Chondrocyte (in vitro differentiated cells): ENCODE data around the gene KIAA0513. TPM values are rescaled to one million over a fixed set of nuclear protein-coding genes. Genes with fewer than 3 reads are reported as not detected.

ENCODE experiments used
- DNase-seq: peaks from one replicate; pipeline ENCODE4 v3.0.0; 2021; ENCODE audit warnings: mixed read lengths, low spot score
- H3K27ac Mint-ChIP-seq: one replicate; pipeline ENCODE4 v1.8.0; 2021; ENCODE audit warnings: mild to moderate bottlenecking, moderate library complexity, mixed read lengths; ENCODE audit not compliant: unreplicated experiment
- H3K27me3 Mint-ChIP-seq: 2 replicates; pipeline ENCODE4 v1.8.0; 2021; ENCODE audit warnings: low read depth, mixed read lengths
- H3K36me3 Mint-ChIP-seq: 2 replicates; pipeline ENCODE4 v1.8.0; 2021; ENCODE audit warnings: low read depth, mixed read lengths
- H3K4me1 Mint-ChIP-seq: 2 replicates; pipeline ENCODE4 v1.8.0; 2021; ENCODE audit warnings: low read depth, mild to moderate bottlenecking, mixed read lengths
- H3K4me3 Mint-ChIP-seq: one replicate; pipeline ENCODE4 v1.8.0; 2021; ENCODE audit warnings: mild to moderate bottlenecking, moderate library complexity, mixed read lengths; ENCODE audit not compliant: unreplicated experiment
- H3K9me3 Mint-ChIP-seq: 2 replicates; pipeline ENCODE4 v1.8.0; 2021; ENCODE audit warnings: low read depth, mixed read lengths
- total RNA-seq: library from RNA; stranded (reverse); gene quantifications from 3 replicates; pipeline ENCODE4 v1.2.1, GENCODE V29; 2021
- TF ChIP-seq, protein P1 (sequence below): fragments of 200-600 bp; sonication (generic); IDR thresholded peaks from 2 replicates; pipeline ENCODE4 v1.5.0; 2021; ENCODE audit warnings: antibody characterized with exemption, mild to moderate bottlenecking, moderate library complexity

KIAA0513 gene
- total RNA-seq, 1 donor from 2014 or later = 11.6 TPM

DNA sequence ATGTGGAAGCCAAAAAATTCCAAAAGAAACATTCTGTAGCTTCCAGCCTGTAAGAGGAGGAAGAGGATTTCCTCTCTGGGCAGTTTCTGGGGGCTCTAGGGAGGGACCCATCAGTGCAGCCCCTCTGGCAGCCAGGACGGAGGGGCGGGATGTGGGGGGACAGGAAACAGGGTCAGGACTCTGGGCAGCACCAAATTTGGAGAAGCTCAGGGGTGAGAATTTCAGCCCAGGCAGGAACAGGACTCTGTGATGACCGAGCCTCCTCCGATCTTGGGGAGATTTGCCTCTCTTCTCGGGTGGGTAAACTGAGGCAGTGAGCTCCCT, 103.1 kb downstream of the KIAA0513 start:
- no peak for DNase-seq
- TF ChIP-seq, protein P1, sequence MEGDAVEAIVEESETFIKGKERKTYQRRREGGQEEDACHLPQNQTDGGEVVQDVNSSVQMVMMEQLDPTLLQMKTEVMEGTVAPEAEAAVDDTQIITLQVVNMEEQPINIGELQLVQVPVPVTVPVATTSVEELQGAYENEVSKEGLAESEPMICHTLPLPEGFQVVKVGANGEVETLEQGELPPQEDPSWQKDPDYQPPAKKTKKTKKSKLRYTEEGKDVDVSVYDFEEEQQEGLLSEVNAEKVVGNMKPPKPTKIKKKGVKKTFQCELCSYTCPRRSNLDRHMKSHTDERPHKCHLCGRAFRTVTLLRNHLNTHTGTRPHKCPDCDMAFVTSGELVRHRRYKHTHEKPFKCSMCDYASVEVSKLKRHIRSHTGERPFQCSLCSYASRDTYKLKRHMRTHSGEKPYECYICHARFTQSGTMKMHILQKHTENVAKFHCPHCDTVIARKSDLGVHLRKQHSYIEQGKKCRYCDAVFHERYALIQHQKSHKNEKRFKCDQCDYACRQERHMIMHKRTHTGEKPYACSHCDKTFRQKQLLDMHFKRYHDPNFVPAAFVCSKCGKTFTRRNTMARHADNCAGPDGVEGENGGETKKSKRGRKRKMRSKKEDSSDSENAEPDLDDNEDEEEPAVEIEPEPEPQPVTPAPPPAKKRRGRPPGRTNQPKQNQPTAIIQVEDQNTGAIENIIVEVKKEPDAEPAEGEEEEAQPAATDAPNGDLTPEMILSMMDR = no peak
- Mint-ChIP-seq H3K9me3 (no peaks in the 10 kb centered on the region), H3K4me3 (no peak overlapping the region), H3K27ac (peak overlapping the region; percentile 10), H3K4me1 (peaks cover 30% of the 10 kb centered on the region), H3K27me3 (no peaks in the 10 kb centered on the region), H3K36me3 (no peaks in the 10 kb centered on the region)

DNA sequence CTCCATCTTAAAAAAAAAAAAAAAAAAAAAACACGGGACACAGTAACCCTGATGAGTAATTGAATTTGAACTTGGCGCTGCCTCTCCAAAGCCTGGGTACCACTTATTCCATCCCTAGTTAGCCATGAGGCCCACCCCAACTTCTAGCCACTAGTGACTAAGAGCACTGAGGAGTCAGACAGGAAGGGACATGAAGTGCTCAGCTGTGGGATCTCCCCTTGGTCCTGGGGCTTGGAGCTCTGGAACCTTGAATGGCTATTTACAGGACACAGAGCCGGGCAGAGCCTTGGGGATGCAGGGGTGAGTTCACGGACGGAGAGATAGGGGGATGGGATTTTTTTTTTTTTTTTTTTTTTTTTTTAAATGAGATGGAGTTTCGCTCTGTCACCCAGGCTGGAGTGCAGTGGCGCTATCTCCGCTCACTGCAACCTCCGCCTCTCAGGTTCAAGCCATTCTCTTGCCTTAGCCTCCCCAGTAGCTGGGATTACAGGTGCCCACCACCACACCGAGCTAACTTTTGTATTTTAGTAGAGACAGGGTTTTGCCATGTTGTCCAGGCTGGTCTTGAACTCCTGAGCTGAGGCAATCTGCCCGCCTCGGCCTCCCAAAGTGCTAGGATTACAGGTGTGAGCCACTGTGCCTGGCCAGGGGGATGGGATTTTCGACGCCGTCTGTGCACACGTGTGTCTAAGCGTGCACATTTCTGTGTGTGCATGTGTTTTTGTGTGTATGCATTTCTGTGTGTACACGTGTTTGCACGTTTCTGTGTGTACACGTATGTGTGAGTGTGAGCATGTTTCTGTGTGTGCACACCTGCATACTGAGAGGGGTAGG, 105.1 kb downstream of the KIAA0513 start:
- H3K27me3 Mint-ChIP-seq = peaks cover 2% of the 10 kb centered on the region
- no peaks in the 10 kb centered on the region for H3K36me3 Mint-ChIP-seq
- no peak overlapping the region for H3K27ac Mint-ChIP-seq
- DNase-seq = no peak
- TF ChIP-seq, protein P1 = no peak
- no peaks in the 10 kb centered on the region for H3K9me3 Mint-ChIP-seq
- H3K4me1 Mint-ChIP-seq = peaks cover 27% of the 10 kb centered on the region
- H3K4me3 Mint-ChIP-seq = no peak overlapping the region

DNA sequence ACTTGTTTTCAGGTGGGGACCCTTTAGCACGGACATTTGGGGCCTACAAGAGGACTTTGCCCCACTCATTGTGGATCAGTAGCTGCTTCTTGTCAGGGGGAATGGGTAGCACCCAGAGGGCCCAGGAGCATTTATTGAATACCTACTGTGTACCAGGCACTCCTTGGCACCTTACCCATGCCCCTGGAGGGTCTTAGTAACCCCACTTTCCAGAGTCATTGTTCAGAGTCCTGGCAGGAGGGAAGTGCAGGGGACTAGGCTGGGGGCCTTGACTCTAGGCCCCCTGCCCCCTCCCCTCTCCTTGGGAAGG, 105.7 kb downstream of the KIAA0513 start:
- no peak overlapping the region for H3K4me3 Mint-ChIP-seq
- no peaks in the 10 kb centered on the region for H3K36me3 Mint-ChIP-seq
- TF ChIP-seq, protein P1 = no peak
- H3K27me3 Mint-ChIP-seq = peaks cover 2% of the 10 kb centered on the region
- no peak for DNase-seq
- H3K27ac Mint-ChIP-seq = no peak overlapping the region
- peaks cover 33% of the 10 kb centered on the region for H3K4me1 Mint-ChIP-seq
- no peaks in the 10 kb centered on the region for H3K9me3 Mint-ChIP-seq

DNA sequence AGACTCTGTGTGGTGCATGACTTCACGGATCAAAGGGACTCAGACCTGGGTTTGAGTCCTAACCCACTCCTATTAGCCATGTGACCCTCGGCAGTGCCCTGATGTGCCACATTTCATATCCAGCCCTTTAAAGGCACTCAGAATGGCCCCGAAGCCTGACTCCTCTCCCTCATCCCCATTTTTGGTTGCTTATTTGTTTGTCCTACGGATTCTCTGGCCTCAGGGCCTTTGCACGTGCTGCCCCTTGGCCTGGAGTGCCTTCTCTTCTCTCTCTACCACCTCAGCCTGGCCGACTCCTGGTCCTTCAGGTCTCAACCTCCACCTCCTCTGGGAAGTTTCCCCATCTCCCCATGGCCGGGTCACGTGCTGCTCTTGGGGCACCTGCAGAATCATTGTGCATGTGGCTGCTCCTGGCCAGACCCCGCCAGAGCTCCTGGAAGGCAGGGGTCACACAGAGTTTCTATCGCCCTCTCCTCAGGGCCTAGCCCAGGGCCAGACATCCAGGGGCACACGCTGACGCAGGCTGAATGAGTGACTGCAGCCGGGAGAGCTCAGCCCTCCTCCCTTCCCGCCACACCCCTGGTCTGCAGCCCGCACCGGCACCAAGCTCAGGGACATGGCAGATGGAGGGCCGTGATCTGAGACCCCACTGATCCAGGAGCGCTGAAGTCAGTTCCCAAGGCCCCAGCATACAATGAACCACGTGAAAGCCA, 106.6 kb downstream of the KIAA0513 start:
- Mint-ChIP-seq H3K27ac (no peak overlapping the region), H3K9me3 (no peaks in the 10 kb centered on the region), H3K4me1 (peaks cover 36% of the 10 kb centered on the region), H3K4me3 (no peak overlapping the region), H3K27me3 (peaks cover 5% of the 10 kb centered on the region), H3K36me3 (no peaks in the 10 kb centered on the region)
- no peak for DNase-seq
- TF ChIP-seq, protein P1 = no peak

DNA sequence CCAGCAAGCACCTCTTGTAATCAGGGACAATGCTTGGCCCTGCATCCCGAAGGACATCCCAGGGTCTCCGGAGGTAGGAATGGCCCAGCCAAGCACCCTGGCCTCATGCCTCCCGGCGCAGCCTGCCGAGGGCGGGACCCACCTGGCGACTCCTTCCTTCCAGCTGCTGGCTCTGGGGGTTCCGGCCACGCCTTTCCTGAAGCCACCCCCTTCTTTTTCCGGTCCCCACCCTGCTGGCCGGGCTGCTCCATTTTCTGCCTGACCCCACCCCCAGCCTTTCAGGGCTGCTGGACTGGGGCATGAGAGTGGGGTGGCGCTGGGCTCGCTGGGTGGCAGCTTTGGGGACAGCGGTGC, 107.2 kb downstream of the KIAA0513 start:
- DNase-seq = no peak
- Mint-ChIP-seq H3K27ac (no peak overlapping the region), H3K27me3 (peaks cover 7% of the 10 kb centered on the region), H3K4me1 (peaks cover 36% of the 10 kb centered on the region), H3K4me3 (no peak overlapping the region), H3K9me3 (no peaks in the 10 kb centered on the region), H3K36me3 (no peaks in the 10 kb centered on the region)
- TF ChIP-seq, protein P1 = no peak
